Measurements from ENCODE around the gene SPTB. TPM values are rescaled to one million over a fixed set of nuclear protein-coding genes. Genes with fewer than 3 reads are reported as not detected.

Gene SPTB
- total and polyA plus RNA-seq, 9 of the 15 experiments (the other 6 are each of a cell fraction or from before 2014, with no cell fraction given) = 0.21 to 45.9 (median 11.7) TPM

DNA sequence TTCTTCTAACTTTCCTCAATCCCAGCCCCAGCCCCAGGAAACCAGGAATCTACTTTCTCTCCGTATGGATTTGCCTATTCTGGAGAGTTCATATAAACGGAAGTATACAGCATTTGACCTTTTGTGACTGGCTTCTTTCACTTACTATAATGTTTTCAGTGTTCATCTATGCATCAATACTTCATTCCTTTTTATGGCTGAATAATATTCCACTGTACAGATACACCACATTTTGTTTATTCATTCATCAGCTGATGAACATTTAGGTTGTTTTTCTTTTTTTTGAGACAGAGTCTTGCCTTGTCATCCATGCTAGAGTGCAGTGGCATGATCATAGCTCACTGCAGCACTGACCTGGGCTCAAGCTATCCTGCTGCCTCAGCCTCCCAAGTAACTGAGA, 179.4 kb downstream of the SPTB start:
- Histone ChIP-seq H3K4me3 (no peak overlapping the region), H3K79me2 (ENCODE audit: control insufficient read depth, insufficient read depth, low read length) (no peaks in the 10 kb centered on the region), H2AFZ (ENCODE audit: low read depth, low read length) (no peak overlapping the region), H3K4me1 (replicated peaks in 1 of 2; ENCODE audit: control insufficient read depth in 2 of 2, insufficient read depth in 2 of 2, low read length in 2 of 2) (peaks cover 0 to 18% of the 10 kb centered on the region in 2 experiments; a peak in 2 of 5 replicates), H3K4me2 (ENCODE audit: insufficient read depth, low read length) (no peak overlapping the region), H3K9me3 (replicated peaks; ENCODE audit: control insufficient read depth, insufficient read depth, low read depth, low read length) (no peaks in the 10 kb centered on the region), H3K9ac (ENCODE audit: insufficient read depth in 1 of 2, low read depth in 2 of 2, low read length in 2 of 2) (no peak overlapping the region), H3K27me3 (ENCODE audit: control insufficient read depth in 2 of 2, insufficient read depth in 2 of 2, low read length in 2 of 2) (peaks cover 20 to 31% of the 10 kb centered on the region in 2 experiments), H3K9me1 (ENCODE audit: control insufficient read depth, insufficient read depth, low read length) (no peaks in the 10 kb centered on the region), H3K27ac (ENCODE audit: extremely low read depth, low read depth, low read length) (no peak overlapping the region), H3K36me3 (ENCODE audit: control insufficient read depth, insufficient read depth, low read length) (no peaks in the 10 kb centered on the region), H4K20me1 (replicated peaks; ENCODE audit: control insufficient read depth, insufficient read depth, low read length) (no peaks in the 10 kb centered on the region)
- intact Hi-C loops (cut with micrococcal nuclease) (no loop called here), in situ Hi-C loops (cut with MboI) (no loop called here)
- WGBS (ENCODE audit: insufficient coverage, low coverage, missing lambda C conversion rate) = 4% methylated on average over 2 of the region's 2 CpGs
- TF ChIP-seq, protein P1, sequence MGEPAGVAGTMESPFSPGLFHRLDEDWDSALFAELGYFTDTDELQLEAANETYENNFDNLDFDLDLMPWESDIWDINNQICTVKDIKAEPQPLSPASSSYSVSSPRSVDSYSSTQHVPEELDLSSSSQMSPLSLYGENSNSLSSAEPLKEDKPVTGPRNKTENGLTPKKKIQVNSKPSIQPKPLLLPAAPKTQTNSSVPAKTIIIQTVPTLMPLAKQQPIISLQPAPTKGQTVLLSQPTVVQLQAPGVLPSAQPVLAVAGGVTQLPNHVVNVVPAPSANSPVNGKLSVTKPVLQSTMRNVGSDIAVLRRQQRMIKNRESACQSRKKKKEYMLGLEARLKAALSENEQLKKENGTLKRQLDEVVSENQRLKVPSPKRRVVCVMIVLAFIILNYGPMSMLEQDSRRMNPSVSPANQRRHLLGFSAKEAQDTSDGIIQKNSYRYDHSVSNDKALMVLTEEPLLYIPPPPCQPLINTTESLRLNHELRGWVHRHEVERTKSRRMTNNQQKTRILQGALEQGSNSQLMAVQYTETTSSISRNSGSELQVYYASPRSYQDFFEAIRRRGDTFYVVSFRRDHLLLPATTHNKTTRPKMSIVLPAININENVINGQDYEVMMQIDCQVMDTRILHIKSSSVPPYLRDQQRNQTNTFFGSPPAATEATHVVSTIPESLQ (CRISPR knock-in tag; IDR thresholded peaks at IDR 0.05) = no peak
- no peak for ATAC-seq
- DNase-seq (ENCODE audit: extremely low read depth in 1 of 4, low spot score in 3 of 4) = no peak
- BruUV-seq (replicated peaks) = no TSS peak
- FAIRE-seq = no peak
- POLR2A ChIA-PET = no interaction called here
- CTCF ChIA-PET (ENCODE audit: low intra/inter-chr PET ratio) = interaction anchor here (0.7 kb wide), 1 partner anchor 23 kb away, joined by 3 read pairs; no protein-coding TSS in a partner anchor

DNA sequence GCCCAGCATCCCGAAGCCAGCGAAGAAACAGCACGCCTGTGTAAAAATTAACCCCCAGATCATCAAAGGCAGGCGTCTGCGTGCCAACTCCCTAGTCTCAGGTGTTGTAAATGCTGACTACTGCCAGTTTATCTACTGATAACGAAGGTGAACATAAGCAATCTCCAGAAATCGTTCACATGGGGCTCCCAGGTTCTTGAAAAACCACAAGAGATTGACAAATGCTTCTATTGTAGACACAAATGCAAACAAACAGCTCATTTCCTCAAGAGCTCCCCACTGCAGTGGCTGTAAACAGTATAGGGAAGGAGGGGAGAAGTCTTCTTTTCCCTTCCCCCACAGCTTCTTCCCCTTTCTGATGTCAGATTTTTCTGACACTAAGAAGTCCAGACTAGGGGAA, 180.8 kb downstream of the SPTB start:
- Histone ChIP-seq H3K79me2 (ENCODE audit: control insufficient read depth, insufficient read depth, low read length) (no peaks in the 10 kb centered on the region), H4K20me1 (replicated peaks; ENCODE audit: control insufficient read depth, insufficient read depth, low read length) (no peaks in the 10 kb centered on the region), H3K27me3 (ENCODE audit: control insufficient read depth in 2 of 2, insufficient read depth in 2 of 2, low read length in 2 of 2) (peaks cover 17 to 20% of the 10 kb centered on the region in 2 experiments), H3K9me1 (ENCODE audit: control insufficient read depth, insufficient read depth, low read length) (no peaks in the 10 kb centered on the region), H3K4me2 (ENCODE audit: insufficient read depth, low read length) (no peak overlapping the region), H2AFZ (ENCODE audit: low read depth, low read length) (no peak overlapping the region), H3K36me3 (ENCODE audit: control insufficient read depth, insufficient read depth, low read length) (no peaks in the 10 kb centered on the region), H3K9me3 (replicated peaks; ENCODE audit: control insufficient read depth, insufficient read depth, low read depth, low read length) (no peaks in the 10 kb centered on the region), H3K4me1 (replicated peaks in 1 of 2; ENCODE audit: control insufficient read depth in 2 of 2, insufficient read depth in 2 of 2, low read length in 2 of 2) (peaks cover 0 to 6% of the 10 kb centered on the region in 2 experiments; a peak in 2 of 5 replicates), H3K4me3 (no peak overlapping the region), H3K9ac (ENCODE audit: insufficient read depth in 1 of 2, low read depth in 2 of 2, low read length in 2 of 2) (no peak overlapping the region), H3K27ac (ENCODE audit: extremely low read depth, low read depth, low read length) (no peak overlapping the region)
- FAIRE-seq (no peak), ATAC-seq (no peak), DNase-seq (ENCODE audit: extremely low read depth in 1 of 4, low spot score in 3 of 4) (no peak)
- WGBS (ENCODE audit: insufficient coverage, low coverage, missing lambda C conversion rate) = 0% methylated on average over 7 of the region's 7 CpGs
- TF ChIP-seq RCOR1 (IDR thresholded peaks at IDR 0.05; ENCODE audit: borderline replicate concordance in 1 of 2, low read depth in 2 of 2, low read length in 2 of 2) (no peak), SMARCE1 (IDR thresholded peaks at IDR 0.05) (no peak), ZNF431 (CRISPR knock-in tag; IDR thresholded peaks at IDR 0.05) (no peak), RFX1 (IDR thresholded peaks at IDR 0.05) (no peak), NFATC3 (IDR thresholded peaks at IDR 0.05) (no peak), HMGN3 (IDR thresholded peaks at IDR 0.05; ENCODE audit: borderline replicate concordance, extremely low read depth, insufficient read length, low read depth, low read length) (no peak), KAT2B (IDR thresholded peaks at IDR 0.05; ENCODE audit: low read depth, low read length) (no peak), GTF2A2 (tag; IDR thresholded peaks at IDR 0.05) (no peak)
- TF ChIP-seq, protein P2, sequence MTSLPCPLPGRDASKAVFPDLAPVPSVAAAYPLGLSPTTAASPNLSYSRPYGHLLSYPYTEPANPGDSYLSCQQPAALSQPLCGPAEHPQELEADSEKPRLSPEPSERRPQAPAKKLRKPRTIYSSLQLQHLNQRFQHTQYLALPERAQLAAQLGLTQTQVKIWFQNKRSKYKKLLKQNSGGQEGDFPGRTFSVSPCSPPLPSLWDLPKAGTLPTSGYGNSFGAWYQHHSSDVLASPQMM (CRISPR knock-in tag; IDR thresholded peaks at IDR 0.05) = no peak
- CTCF ChIA-PET (ENCODE audit: low intra/inter-chr PET ratio) = no interaction called here
- no TSS peak for BruUV-seq (replicated peaks)
- in situ Hi-C loops (cut with MboI) (no loop called here), intact Hi-C loops (cut with micrococcal nuclease) (no loop called here)
- POLR2A ChIA-PET = interaction anchor here (0.7 kb wide), 2 partner anchors 16 to 278 kb away, joined by 3 read pairs; no protein-coding TSS in a partner anchor

All from K562 (cell line).